ENCODE data around the gene PDE6D.
"Not testable (repeated sequence)": the region's sequence is repeated elsewhere in the genome, so short reads cannot be mapped to it uniquely, and the experiment has no call there.

Gene PDE6D

DNA sequence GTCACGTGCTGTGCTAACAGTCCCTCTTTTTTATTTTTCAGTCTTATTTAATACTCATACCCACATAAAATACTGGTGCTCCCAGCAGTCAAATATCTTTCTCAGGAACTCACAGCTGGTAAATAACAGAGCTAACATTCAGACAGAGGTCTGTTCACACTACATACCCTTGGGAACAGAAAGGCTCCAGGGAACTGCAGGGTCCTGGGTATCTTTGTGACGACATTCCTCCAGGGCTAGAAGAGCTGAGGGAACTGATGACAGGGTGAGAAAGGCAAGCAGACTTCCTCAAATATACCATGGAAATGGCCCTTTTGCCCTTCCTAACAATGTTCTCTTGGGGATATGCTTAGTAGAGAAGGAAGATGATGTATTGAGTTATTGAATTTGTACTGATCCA lies 19.3 kb downstream of the PDE6D start:
- Histone ChIP-seq H3K27me3 (ENCODE audit: control insufficient read depth, insufficient read depth, low read length) (no peaks in the 10 kb centered on the region), H3K9ac (ENCODE audit: low read length) (no peak overlapping the region), H3K4me1 (ENCODE audit: control insufficient read depth, insufficient read depth, low read length) (no peaks in the 10 kb centered on the region), H3K27ac (ENCODE audit: low read depth, low read length) (no peak overlapping the region), H3K36me3 (ENCODE audit: control insufficient read depth, insufficient read depth, low read length) (no peaks in the 10 kb centered on the region), H3K4me3 (ENCODE audit: low read length) (no peak overlapping the region)

DNA sequence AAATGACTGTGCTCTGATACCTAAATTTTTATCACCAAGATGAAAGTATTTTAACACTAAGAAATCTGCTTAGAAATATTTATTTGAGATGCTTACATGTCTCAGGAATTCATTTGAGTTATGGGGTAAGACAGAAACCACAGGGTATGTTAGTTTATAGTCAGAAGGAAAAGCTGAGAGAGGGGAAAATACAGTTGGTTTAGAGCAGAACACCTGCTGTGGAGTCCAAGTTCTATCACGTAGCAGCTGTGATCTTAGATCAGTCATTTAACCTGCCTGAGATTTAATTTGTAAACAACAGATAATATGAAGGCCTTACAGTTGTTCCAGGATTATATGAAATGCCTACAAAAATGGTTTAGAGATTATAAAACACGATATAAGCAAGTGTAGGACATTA lies 29.0 kb downstream of the PDE6D start:
- Histone ChIP-seq H3K4me1 (ENCODE audit: control insufficient read depth, insufficient read depth, low read length) (no peaks in the 10 kb centered on the region), H3K27me3 (ENCODE audit: control insufficient read depth, insufficient read depth, low read length) (no peaks in the 10 kb centered on the region), H3K9ac (ENCODE audit: low read length) (no peak overlapping the region), H3K4me3 (ENCODE audit: low read length) (no peak overlapping the region), H3K36me3 (ENCODE audit: control insufficient read depth, insufficient read depth, low read length) (no peaks in the 10 kb centered on the region), H3K27ac (ENCODE audit: low read depth, low read length) (no peak overlapping the region)

DNA sequence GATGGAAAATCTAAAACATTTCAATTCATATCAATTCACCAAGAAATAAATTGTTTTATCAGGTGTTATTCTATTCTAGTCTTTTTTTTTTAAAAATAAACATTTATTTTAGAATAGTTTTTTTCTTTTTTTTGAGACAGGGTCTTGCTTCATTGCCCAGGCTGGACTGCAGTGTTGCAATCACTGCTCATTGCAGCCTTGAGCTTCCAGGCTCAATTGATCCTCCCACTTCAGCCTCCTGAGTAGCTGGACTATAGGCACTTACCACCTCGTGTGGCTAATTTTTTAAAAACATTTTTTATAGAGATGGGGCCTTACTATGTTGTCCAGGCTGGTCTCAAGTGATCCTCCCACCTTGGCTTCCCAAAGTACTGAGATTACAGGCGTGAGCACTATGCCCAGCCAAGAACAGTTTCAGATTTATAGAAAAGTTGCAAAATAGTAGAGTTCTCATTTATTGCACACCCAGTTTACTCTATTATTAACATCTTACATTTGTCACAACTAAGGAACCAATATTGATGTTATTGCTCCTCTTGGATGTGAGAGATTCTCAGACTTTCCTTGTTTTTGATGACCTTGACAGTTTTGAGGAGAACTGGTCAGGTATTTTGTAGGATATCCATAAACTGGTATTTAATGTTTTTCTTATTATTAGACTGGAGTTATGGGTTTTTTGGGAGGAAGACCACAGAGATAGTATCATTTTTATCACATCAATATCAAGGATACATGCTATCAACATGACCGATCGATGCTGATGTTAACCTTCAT lies 29.9 kb downstream of the PDE6D start:
- Histone ChIP-seq H3K4me3 (ENCODE audit: low read length) (no peak overlapping the region), H3K27me3 (ENCODE audit: control insufficient read depth, insufficient read depth, low read length) (no peaks in the 10 kb centered on the region), H3K27ac (ENCODE audit: low read depth, low read length) (no peak overlapping the region), H3K9ac (ENCODE audit: low read length) (no peak overlapping the region), H3K36me3 (ENCODE audit: control insufficient read depth, insufficient read depth, low read length) (no peaks in the 10 kb centered on the region), H3K4me1 (ENCODE audit: control insufficient read depth, insufficient read depth, low read length) (no peaks in the 10 kb centered on the region)

DNA sequence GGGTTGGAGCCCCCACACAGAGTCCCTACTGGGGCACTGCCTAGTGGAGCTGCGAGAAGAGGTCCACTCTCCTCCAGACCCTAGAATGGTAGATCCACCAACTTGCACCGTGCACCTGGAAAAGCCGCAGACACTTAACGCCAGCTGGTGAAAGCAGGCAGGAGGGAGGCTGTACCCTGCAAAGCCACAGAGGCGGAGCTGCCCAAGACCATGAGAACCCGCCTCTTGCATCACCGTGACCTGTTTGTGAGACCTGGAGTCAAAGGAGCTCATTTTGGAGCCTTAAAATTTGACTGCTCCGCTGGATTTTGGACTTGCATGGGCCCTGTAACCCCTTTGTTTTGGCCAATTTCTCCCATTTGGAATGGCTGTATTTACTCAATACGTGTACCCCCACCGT lies 32.1 kb downstream of the PDE6D start:
- not testable (repeated sequence) for H3K27me3 ChIP-seq (ENCODE audit: control insufficient read depth, insufficient read depth, low read length); H3K4me1 ChIP-seq (ENCODE audit: control insufficient read depth, insufficient read depth, low read length); H3K36me3 ChIP-seq (ENCODE audit: control insufficient read depth, insufficient read depth, low read length); H3K27ac ChIP-seq (ENCODE audit: low read depth, low read length); H3K9ac ChIP-seq (ENCODE audit: low read length); H3K4me3 ChIP-seq (ENCODE audit: low read length)

DNA sequence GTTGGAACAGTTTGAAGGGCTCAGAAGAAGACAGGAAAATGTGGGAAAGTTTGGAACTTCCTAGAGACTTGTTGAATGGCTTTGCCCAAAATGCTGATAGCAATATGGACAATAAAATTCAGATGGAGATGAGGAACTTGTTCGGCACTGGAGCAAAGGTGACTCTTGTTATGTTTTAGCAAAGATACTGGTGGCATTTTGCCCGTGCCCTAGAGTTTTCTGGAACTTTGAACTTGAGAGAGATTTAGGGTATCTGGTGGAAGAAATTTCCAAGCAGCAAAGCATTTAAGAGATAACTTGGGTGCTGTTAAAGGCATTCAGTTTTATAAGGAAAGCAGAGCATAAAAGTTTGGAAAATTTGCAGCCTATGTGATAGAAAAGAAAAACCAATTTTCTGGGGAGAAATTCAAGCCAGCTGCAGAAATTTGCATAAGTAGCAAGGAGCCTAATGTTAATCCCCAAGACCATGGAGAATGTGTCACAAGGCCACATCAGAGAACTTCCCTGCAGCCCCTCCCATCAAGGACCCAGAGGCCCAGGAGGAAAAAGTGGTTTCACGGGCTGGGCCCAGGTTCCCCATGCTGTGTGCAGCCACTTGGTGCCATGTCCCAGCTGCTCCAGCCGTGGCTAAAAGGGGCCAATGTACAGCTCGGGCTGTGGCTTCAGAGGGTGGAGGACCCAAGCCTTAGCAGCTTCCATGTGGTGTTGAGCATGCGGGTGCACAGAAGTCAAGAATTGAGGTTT lies 32.8 kb downstream of the PDE6D start:
- H3K36me3 ChIP-seq (ENCODE audit: control insufficient read depth, insufficient read depth, low read length); H3K4me1 ChIP-seq (ENCODE audit: control insufficient read depth, insufficient read depth, low read length); H3K4me3 ChIP-seq (ENCODE audit: low read length): not testable (repeated sequence)

DNA sequence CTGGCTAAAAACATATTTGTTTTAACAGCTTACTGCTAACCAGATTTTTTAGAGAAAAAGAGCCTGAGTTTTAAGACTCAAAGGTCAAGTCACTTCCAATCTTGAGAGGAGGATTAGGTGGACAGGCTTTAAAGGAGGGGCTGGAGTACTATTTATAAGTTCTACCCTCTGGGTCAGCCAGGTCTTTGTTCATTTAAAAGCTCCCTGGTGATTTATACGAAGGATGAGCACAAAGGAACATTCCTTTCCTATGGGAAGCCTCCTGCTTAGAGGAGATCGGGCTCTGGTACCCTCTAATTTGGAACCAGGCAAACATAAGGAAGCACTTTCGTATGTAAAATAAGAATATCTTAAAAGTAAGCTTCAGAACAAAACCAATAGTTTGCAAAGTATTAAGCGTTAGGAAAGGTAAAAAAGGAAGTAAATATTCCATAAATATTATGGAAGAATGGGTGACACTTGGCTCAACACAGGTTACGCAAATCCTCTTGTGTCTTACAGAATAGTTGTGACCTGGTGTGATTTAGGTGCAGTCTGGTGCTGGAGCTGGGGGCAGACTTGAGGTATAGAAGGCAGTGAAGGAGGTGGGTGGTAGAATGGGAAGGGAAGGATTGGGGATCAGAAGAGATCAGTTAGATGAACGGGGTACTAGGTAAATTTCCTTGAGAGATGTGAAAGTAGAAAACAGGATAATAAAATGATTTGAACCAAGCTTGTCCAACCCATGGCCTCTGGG lies 35.6 kb downstream of the PDE6D start:
- Histone ChIP-seq H3K36me3 (ENCODE audit: control insufficient read depth, insufficient read depth, low read length) (no peaks in the 10 kb centered on the region), H3K27ac (ENCODE audit: low read depth, low read length) (no peak overlapping the region), H3K27me3 (ENCODE audit: control insufficient read depth, insufficient read depth, low read length) (no peaks in the 10 kb centered on the region), H3K9ac (ENCODE audit: low read length) (no peak overlapping the region), H3K4me3 (ENCODE audit: low read length) (no peak overlapping the region), H3K4me1 (ENCODE audit: control insufficient read depth, insufficient read depth, low read length) (no peaks in the 10 kb centered on the region)

More for the DNA sequence above, 32.8 kb downstream of the PDE6D start:
- H3K27ac ChIP-seq (ENCODE audit: low read depth, low read length); H3K9ac ChIP-seq (ENCODE audit: low read length); H3K27me3 ChIP-seq (ENCODE audit: control insufficient read depth, insufficient read depth, low read length): not testable (repeated sequence)

DNA sequence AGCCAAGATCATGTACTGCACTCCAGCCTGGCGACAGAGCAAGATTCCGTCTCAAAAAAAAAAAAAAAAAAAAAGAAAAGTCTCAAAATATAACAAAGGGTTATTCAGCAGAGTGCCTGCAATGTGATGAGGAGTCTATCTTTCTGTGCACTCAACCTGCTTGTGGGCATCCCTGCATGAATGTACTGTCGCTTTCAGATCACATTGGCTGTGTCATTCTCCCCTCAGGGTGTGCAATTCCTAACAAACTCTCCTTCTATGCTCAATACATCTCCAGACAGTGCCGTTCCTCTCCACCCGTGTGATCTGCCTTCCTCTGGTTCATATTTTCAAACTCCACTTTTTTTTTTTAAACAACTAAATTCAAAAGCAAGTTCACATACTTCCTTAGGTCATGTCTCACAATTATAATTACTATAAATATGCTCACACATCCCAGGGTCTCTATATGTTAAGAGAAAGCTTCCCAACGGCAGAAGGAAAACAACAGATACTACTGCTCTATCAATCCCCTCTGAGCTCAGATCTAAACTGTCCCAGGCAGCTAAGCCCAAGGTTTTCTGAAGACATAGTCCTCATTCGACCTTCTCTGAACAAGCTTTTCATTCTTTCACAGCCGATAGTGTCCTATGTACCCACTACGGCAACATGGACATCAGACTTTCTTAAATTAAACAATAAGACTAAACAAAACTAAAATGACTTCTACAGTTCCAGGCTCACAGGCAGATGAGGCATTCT lies 37.5 kb downstream of the PDE6D start:
- no peak overlapping the region for H3K9ac ChIP-seq (ENCODE audit: low read length)
- no peaks in the 10 kb centered on the region for H3K27me3 ChIP-seq (ENCODE audit: control insufficient read depth, insufficient read depth, low read length)
- H3K36me3 ChIP-seq (ENCODE audit: control insufficient read depth, insufficient read depth, low read length), result no peaks in the 10 kb centered on the region
- H3K4me3 ChIP-seq (ENCODE audit: low read length), result no peak overlapping the region
- no peaks in the 10 kb centered on the region for H3K4me1 ChIP-seq (ENCODE audit: control insufficient read depth, insufficient read depth, low read length)
- H3K27ac ChIP-seq (ENCODE audit: low read depth, low read length), result no peak overlapping the region

DNA sequence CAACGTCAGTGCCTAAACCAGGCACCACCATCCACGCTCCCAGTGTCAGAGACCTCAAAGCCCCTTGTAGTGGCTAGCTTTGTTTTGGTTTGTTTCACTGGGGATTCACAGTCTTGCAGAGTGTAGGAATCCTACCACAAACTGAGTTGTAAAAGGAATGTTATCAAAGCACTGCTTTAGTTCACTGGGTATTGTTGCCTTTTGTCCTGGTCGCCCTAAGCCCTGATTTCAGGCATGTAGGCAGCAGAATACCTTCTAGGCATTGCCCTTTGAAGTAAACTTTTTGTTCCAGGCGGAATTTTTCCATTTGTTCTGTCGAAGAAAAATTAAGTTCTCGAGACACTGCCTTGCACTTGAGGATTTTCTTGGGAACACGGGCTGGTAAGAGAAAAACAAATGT lies 43.3 kb downstream of the PDE6D start:
- Histone ChIP-seq H3K4me1 (ENCODE audit: control insufficient read depth, insufficient read depth, low read length) (no peaks in the 10 kb centered on the region), H3K9ac (ENCODE audit: low read length) (no peak overlapping the region), H3K27ac (ENCODE audit: low read depth, low read length) (no peak overlapping the region), H3K27me3 (ENCODE audit: control insufficient read depth, insufficient read depth, low read length) (no peaks in the 10 kb centered on the region), H3K4me3 (ENCODE audit: low read length) (no peak overlapping the region), H3K36me3 (ENCODE audit: control insufficient read depth, insufficient read depth, low read length) (peaks cover 5% of the 10 kb centered on the region)

DNA sequence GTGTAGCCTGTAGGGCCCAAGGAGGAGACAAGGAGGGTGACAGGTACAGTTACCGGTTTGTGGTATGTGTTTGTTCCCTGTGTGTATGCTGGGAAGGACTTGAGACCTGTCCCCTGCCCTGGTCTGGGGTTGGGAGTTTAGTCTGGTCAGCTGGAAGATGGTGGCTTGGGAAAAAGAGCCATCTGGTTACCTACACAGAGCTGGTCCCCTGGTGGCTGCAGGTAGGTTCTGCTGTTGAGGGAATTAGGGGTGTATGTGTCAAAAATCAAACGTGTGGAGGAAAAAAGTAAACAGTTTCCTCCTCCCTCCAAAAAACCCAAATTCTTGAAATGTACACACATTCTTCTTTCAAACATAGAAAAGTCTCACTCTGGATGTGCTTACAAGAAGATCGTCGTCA lies 48.5 kb downstream of the PDE6D start:
- peaks cover 3% of the 10 kb centered on the region for H3K36me3 ChIP-seq (ENCODE audit: control insufficient read depth, insufficient read depth, low read length)
- H3K27me3 ChIP-seq (ENCODE audit: control insufficient read depth, insufficient read depth, low read length), result no peaks in the 10 kb centered on the region
- H3K27ac ChIP-seq (ENCODE audit: low read depth, low read length), result no peak overlapping the region
- H3K4me3 ChIP-seq (ENCODE audit: low read length), result no peak overlapping the region
- no peak overlapping the region for H3K9ac ChIP-seq (ENCODE audit: low read length)
- no peaks in the 10 kb centered on the region for H3K4me1 ChIP-seq (ENCODE audit: control insufficient read depth, insufficient read depth, low read length)

DNA sequence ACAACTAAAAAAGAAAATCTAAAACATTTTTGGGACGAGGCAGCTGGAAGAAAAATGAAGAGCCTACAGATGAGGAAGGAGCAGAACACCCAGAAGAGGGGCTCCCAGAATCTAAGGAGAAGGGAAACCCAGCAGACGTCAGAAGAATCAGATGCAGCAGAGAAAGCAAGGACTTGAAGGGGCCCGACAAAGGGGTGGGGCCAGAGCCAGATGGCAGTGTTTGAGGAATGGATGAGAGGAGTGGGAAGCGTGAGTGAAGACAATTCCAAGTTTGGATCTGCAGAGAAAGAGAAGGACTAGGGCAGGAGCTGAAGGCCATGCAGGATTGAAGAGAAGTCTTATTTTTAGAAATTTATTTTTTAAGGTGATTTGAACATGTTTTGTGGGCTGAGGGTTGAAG lies 53.5 kb downstream of the PDE6D start:
- Histone ChIP-seq H3K9ac (ENCODE audit: low read length) (no peak overlapping the region), H3K36me3 (ENCODE audit: control insufficient read depth, insufficient read depth, low read length) (no peaks in the 10 kb centered on the region), H3K4me3 (ENCODE audit: low read length) (no peak overlapping the region), H3K4me1 (ENCODE audit: control insufficient read depth, insufficient read depth, low read length) (no peaks in the 10 kb centered on the region), H3K27me3 (ENCODE audit: control insufficient read depth, insufficient read depth, low read length) (no peaks in the 10 kb centered on the region), H3K27ac (ENCODE audit: low read depth, low read length) (no peak overlapping the region)

DNA sequence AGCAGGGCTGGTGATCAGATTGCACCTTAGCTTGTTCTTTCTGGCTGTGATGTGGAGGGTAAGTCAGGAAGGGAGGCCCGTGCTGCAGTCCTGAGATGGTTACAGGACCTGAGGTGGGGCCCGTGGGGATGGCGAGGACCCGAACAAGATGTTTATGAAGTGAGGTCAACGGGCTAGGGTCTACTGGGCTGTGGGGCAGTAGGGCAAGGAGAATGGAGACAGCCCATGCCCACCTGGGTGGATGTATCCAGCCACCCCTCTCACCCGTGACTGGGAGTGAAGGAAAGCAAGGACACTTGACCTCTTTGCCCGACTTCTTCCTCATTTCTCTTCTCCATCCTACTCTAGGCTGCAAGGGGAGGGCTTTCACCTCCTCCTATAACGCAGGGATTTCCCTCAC lies 54.8 kb downstream of the PDE6D start:
- Histone ChIP-seq H3K9ac (ENCODE audit: low read length) (no peak overlapping the region), H3K4me3 (ENCODE audit: low read length) (no peak overlapping the region)

DNA sequence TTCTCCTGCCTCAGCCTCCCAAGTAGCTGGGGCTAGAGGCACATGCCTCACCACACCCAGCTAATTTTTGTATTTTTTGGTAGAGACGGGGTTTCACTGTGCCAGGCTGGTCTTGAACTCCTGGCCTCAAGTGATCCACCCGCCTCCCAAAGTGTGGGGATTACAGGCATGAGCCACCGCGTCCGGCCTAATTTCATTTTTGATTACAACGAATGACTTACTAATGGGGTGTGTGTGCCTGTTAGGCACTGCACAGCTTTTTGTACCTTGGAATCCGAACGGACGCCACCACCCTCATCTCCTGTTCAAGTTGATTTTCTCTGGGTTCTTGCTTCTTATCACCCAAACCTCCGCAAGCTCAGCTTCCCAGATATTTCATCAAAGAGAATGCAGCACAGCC lies 55.6 kb downstream of the PDE6D start:
- Histone ChIP-seq H3K4me1 (ENCODE audit: control insufficient read depth, insufficient read depth, low read length) (no peaks in the 10 kb centered on the region), H3K9ac (ENCODE audit: low read length) (no peak overlapping the region), H3K27me3 (ENCODE audit: control insufficient read depth, insufficient read depth, low read length) (no peaks in the 10 kb centered on the region), H3K36me3 (ENCODE audit: control insufficient read depth, insufficient read depth, low read length) (no peaks in the 10 kb centered on the region), H3K27ac (ENCODE audit: low read depth, low read length) (no peak overlapping the region), H3K4me3 (ENCODE audit: low read length) (no peak overlapping the region)

More for the DNA sequence above, 54.8 kb downstream of the PDE6D start:
- H3K4me1 ChIP-seq (ENCODE audit: control insufficient read depth, insufficient read depth, low read length), result no peaks in the 10 kb centered on the region
- no peak overlapping the region for H3K27ac ChIP-seq (ENCODE audit: low read depth, low read length)
- H3K36me3 ChIP-seq (ENCODE audit: control insufficient read depth, insufficient read depth, low read length), result no peaks in the 10 kb centered on the region
- H3K27me3 ChIP-seq (ENCODE audit: control insufficient read depth, insufficient read depth, low read length), result no peaks in the 10 kb centered on the region
